Measurements from ENCODE around the gene PARD6G.

DNA sequence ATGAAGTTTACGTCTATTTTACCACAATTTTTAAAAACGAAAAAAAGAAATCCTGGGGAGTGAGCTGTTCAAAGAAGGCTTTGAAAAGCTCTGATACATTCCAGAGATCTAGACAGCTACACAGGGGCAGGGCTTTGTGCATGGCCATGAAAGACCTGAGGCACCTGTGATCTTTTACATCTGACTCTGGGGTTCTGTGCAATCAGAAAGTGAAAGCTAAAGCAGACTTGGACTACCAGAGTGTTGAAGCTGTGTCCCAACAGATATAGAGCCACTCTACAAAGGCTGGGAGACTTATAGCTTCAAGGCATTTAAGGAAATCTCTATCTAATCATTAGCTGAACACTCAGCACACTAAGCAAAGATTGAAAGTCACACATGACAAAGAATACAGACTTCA lies 34.1 kb downstream of the PARD6G start:
- TF ChIP-seq, protein P1, sequence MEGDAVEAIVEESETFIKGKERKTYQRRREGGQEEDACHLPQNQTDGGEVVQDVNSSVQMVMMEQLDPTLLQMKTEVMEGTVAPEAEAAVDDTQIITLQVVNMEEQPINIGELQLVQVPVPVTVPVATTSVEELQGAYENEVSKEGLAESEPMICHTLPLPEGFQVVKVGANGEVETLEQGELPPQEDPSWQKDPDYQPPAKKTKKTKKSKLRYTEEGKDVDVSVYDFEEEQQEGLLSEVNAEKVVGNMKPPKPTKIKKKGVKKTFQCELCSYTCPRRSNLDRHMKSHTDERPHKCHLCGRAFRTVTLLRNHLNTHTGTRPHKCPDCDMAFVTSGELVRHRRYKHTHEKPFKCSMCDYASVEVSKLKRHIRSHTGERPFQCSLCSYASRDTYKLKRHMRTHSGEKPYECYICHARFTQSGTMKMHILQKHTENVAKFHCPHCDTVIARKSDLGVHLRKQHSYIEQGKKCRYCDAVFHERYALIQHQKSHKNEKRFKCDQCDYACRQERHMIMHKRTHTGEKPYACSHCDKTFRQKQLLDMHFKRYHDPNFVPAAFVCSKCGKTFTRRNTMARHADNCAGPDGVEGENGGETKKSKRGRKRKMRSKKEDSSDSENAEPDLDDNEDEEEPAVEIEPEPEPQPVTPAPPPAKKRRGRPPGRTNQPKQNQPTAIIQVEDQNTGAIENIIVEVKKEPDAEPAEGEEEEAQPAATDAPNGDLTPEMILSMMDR (IDR thresholded peaks at IDR 0.05; ENCODE audit: low read depth, low read length, poor library complexity, severe bottlenecking) = no peak
- TF ChIP-seq EZH2phosphoT487 (IDR thresholded peaks at IDR 0.05; ENCODE audit: borderline replicate concordance, low read length) = no peak
